ENCODE results near the gene TESK2.
"Not testable (repeated sequence)": the region's sequence is repeated elsewhere in the genome, so short reads cannot be mapped to it uniquely, and the experiment has no call there.

The TESK2 gene

GRCh38 chr1:45470306-45470798 is 20.6 kb downstream of the TESK2 start:
- Histone ChIP-seq H3K36me3 (ENCODE audit: insufficient read depth, low read length) (no peaks in the 10 kb centered on the region), H3K9ac (ENCODE audit: low read depth, low read length) (no peak overlapping the region), H3K4me1 (ENCODE audit: insufficient read depth, low read length) (no peaks in the 10 kb centered on the region), H3K9me3 (ENCODE audit: control insufficient read depth, insufficient read depth, low read length) (no peaks in the 10 kb centered on the region)

GRCh38 chr1:45467353-45467752 is 23.6 kb downstream of the TESK2 start:
- H3K4me1 ChIP-seq (ENCODE audit: insufficient read depth, low read length); H3K36me3 ChIP-seq (ENCODE audit: insufficient read depth, low read length); H3K9me3 ChIP-seq (ENCODE audit: control insufficient read depth, insufficient read depth, low read length); H3K9ac ChIP-seq (ENCODE audit: low read depth, low read length): not testable (repeated sequence)

GRCh38 chr1:45465277-45465676 is 25.7 kb downstream of the TESK2 start:
- Histone ChIP-seq H3K9ac (ENCODE audit: low read depth, low read length) (no peak overlapping the region), H3K36me3 (ENCODE audit: insufficient read depth, low read length) (no peaks in the 10 kb centered on the region), H3K9me3 (ENCODE audit: control insufficient read depth, insufficient read depth, low read length) (no peaks in the 10 kb centered on the region), H3K4me1 (ENCODE audit: insufficient read depth, low read length) (no peaks in the 10 kb centered on the region)

GRCh38 chr1:45458894-45459293 is 32.1 kb downstream of the TESK2 start:
- no peak overlapping the region for H3K9ac ChIP-seq (ENCODE audit: low read depth, low read length)
- no peaks in the 10 kb centered on the region for H3K36me3 ChIP-seq (ENCODE audit: insufficient read depth, low read length)
- H3K4me1 ChIP-seq (ENCODE audit: insufficient read depth, low read length): peaks cover 16% of the 10 kb centered on the region; the same call in 1 of the 2 replicates
- no peaks in the 10 kb centered on the region for H3K9me3 ChIP-seq (ENCODE audit: control insufficient read depth, insufficient read depth, low read length)

- no peaks in the 10 kb centered on the region for H3K36me3 ChIP-seq (ENCODE audit: insufficient read depth, low read length)
- no peaks in the 10 kb centered on the region; the same call in 1 of the 2 replicates for H3K9me3 ChIP-seq (ENCODE audit: control insufficient read depth, insufficient read depth, low read length)
- H3K9ac ChIP-seq (ENCODE audit: low read depth, low read length): no peak overlapping the region
Observed at GRCh38 chr1:45456531-45456930, 34.4 kb downstream of the TESK2 start.

GRCh38 chr1:45455162-45455561 is 35.8 kb downstream of the TESK2 start:
- no peaks in the 10 kb centered on the region; the same call in 1 of the 2 replicates for H3K9me3 ChIP-seq (ENCODE audit: control insufficient read depth, insufficient read depth, low read length)
- no peaks in the 10 kb centered on the region for H3K36me3 ChIP-seq (ENCODE audit: insufficient read depth, low read length)
- H3K9ac ChIP-seq (ENCODE audit: low read depth, low read length): no peak overlapping the region
- peaks cover 18% of the 10 kb centered on the region; the same call in 1 of the 2 replicates for H3K4me1 ChIP-seq (ENCODE audit: insufficient read depth, low read length)

More at GRCh38 chr1:45456531-45456930, 34.4 kb downstream of the TESK2 start:
- peaks cover 18% of the 10 kb centered on the region; the same call in 1 of the 2 replicates for H3K4me1 ChIP-seq (ENCODE audit: insufficient read depth, low read length)

- H3K9me3 ChIP-seq (ENCODE audit: control insufficient read depth, insufficient read depth, low read length): no peaks in the 10 kb centered on the region; the same call in 1 of the 2 replicates
- H3K36me3 ChIP-seq (ENCODE audit: insufficient read depth, low read length): no peaks in the 10 kb centered on the region
- H3K9ac ChIP-seq (ENCODE audit: low read depth, low read length): no peak overlapping the region
- peaks cover 18% of the 10 kb centered on the region; the same call in 1 of the 2 replicates for H3K4me1 ChIP-seq (ENCODE audit: insufficient read depth, low read length)
Observed at GRCh38 chr1:45454464-45454863, 36.5 kb downstream of the TESK2 start.

GRCh38 chr1:45452503-45452902 is 38.5 kb downstream of the TESK2 start:
- Histone ChIP-seq H3K9ac (ENCODE audit: low read depth, low read length) (no peak overlapping the region), H3K4me1 (ENCODE audit: insufficient read depth, low read length) (peaks cover 21% of the 10 kb centered on the region), H3K36me3 (ENCODE audit: insufficient read depth, low read length) (no peaks in the 10 kb centered on the region), H3K9me3 (ENCODE audit: control insufficient read depth, insufficient read depth, low read length) (no peaks in the 10 kb centered on the region; the same call in 1 of the 2 replicates)

GRCh38 chr1:45448357-45448756 is 42.6 kb downstream of the TESK2 start:
- Histone ChIP-seq H3K9ac (ENCODE audit: low read depth, low read length) (no peak overlapping the region), H3K9me3 (ENCODE audit: control insufficient read depth, insufficient read depth, low read length) (peaks cover 2% of the 10 kb centered on the region; the same call in 1 of the 2 replicates), H3K4me1 (ENCODE audit: insufficient read depth, low read length) (peaks cover 3% of the 10 kb centered on the region; the same call in 1 of the 2 replicates), H3K36me3 (ENCODE audit: insufficient read depth, low read length) (no peaks in the 10 kb centered on the region)

- peaks cover 2% of the 10 kb centered on the region; the same call in 1 of the 2 replicates for H3K9me3 ChIP-seq (ENCODE audit: control insufficient read depth, insufficient read depth, low read length)
- H3K36me3 ChIP-seq (ENCODE audit: insufficient read depth, low read length): no peaks in the 10 kb centered on the region
- no peak overlapping the region for H3K9ac ChIP-seq (ENCODE audit: low read depth, low read length)
- peaks cover 3% of the 10 kb centered on the region; the same call in 1 of the 2 replicates for H3K4me1 ChIP-seq (ENCODE audit: insufficient read depth, low read length)
Observed at GRCh38 chr1:45446950-45447672, 43.9 kb downstream of the TESK2 start.

- H3K9ac ChIP-seq (ENCODE audit: low read depth, low read length): no peak overlapping the region
- H3K36me3 ChIP-seq (ENCODE audit: insufficient read depth, low read length): no peaks in the 10 kb centered on the region
- H3K4me1 ChIP-seq (ENCODE audit: insufficient read depth, low read length): peaks cover 3% of the 10 kb centered on the region; the same call in 1 of the 2 replicates
- H3K9me3 ChIP-seq (ENCODE audit: control insufficient read depth, insufficient read depth, low read length): peaks cover 2% of the 10 kb centered on the region; the same call in 1 of the 2 replicates
Observed at GRCh38 chr1:45446530-45446929, 44.4 kb downstream of the TESK2 start.

- Histone ChIP-seq H3K9ac (ENCODE audit: low read depth, low read length) (no peak overlapping the region), H3K36me3 (ENCODE audit: insufficient read depth, low read length) (no peaks in the 10 kb centered on the region), H3K4me1 (ENCODE audit: insufficient read depth, low read length) (peaks cover 3% of the 10 kb centered on the region; the same call in 1 of the 2 replicates), H3K9me3 (ENCODE audit: control insufficient read depth, insufficient read depth, low read length) (peaks cover 2% of the 10 kb centered on the region; the same call in 1 of the 2 replicates)
Observed at GRCh38 chr1:45444609-45445131, 46.3 kb downstream of the TESK2 start.

GRCh38 chr1:45443580-45444446 is 47.1 kb downstream of the TESK2 start:
- no peaks in the 10 kb centered on the region for H3K36me3 ChIP-seq (ENCODE audit: insufficient read depth, low read length)
- no peak overlapping the region for H3K9ac ChIP-seq (ENCODE audit: low read depth, low read length)
- H3K9me3 ChIP-seq (ENCODE audit: control insufficient read depth, insufficient read depth, low read length): peaks cover 2% of the 10 kb centered on the region; the same call in 1 of the 2 replicates
- peaks cover 3% of the 10 kb centered on the region; the same call in 1 of the 2 replicates for H3K4me1 ChIP-seq (ENCODE audit: insufficient read depth, low read length)

GRCh38 chr1:45442272-45442671 is 48.7 kb downstream of the TESK2 start:
- Histone ChIP-seq H3K36me3 (ENCODE audit: insufficient read depth, low read length) (no peaks in the 10 kb centered on the region), H3K9me3 (ENCODE audit: control insufficient read depth, insufficient read depth, low read length) (peaks cover 2% of the 10 kb centered on the region; the same call in 1 of the 2 replicates), H3K4me1 (ENCODE audit: insufficient read depth, low read length) (no peaks in the 10 kb centered on the region), H3K9ac (ENCODE audit: low read depth, low read length) (no peak overlapping the region)

Measured in ES-I3 (cell line).